ENCODE results near the gene TEPSIN. TPM values are rescaled to one million over a fixed set of nuclear protein-coding genes. Genes with fewer than 3 reads are reported as not detected.

The TEPSIN gene
- total RNA-seq, 2 donors from 2014 or later: 12.3 to 14.3 TPM

DNA sequence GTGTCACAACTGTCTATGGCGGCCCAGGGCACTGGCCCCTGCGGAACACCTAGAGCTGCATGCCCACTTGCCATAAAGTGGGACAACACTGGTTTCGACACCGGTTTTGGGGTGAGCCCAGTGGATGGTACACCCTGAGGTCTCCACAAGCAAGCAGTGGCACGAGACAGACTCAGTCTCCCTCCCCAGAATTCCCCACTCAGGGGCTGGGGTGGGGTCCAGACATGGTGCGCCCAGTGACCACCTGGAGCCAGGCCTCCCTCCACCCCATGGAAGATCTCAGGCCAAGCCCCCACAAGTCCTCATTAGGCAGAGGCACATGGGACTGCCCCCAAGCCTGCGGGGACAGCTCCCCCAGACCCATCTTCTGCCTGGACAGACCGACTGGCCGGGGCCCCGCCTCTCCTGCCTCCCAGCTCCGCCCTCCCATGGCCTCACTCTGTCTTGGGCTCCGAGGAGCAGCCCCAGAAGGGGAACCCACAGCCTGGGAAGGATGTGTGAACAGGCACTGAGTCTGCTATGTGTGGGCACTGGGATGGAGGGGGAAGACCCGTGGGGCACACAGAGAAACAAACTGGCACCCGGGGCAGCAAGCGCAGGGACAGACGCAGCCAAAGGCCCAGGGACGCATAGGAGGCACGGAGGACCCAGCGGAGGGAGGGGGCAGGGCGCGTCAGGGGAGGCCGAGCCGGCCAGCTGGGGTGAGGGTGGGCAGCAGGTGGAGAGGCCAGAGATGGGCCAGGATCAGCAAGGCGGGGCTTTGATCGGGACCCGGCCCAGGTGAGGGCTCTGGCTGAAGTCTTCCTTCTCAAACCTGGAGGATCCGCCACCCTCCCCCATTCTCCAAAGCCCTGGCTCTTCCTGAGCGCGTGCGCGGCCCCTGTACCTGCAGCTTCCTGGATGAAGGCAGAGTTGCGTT is 2.8 kb downstream of the TEPSIN start:
- peaks cover 0 to 37% of the 10 kb centered on the region in 2 donors for H3K4me1 ChIP-seq
- no peak overlapping the region for H3K27ac ChIP-seq
- no peaks in the 10 kb centered on the region for H3K9me3 ChIP-seq
- H3K4me3 ChIP-seq: no peak overlapping the region
- TF ChIP-seq, protein P1, sequence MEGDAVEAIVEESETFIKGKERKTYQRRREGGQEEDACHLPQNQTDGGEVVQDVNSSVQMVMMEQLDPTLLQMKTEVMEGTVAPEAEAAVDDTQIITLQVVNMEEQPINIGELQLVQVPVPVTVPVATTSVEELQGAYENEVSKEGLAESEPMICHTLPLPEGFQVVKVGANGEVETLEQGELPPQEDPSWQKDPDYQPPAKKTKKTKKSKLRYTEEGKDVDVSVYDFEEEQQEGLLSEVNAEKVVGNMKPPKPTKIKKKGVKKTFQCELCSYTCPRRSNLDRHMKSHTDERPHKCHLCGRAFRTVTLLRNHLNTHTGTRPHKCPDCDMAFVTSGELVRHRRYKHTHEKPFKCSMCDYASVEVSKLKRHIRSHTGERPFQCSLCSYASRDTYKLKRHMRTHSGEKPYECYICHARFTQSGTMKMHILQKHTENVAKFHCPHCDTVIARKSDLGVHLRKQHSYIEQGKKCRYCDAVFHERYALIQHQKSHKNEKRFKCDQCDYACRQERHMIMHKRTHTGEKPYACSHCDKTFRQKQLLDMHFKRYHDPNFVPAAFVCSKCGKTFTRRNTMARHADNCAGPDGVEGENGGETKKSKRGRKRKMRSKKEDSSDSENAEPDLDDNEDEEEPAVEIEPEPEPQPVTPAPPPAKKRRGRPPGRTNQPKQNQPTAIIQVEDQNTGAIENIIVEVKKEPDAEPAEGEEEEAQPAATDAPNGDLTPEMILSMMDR (IDR thresholded peaks at IDR 0.05): no peak
- H3K36me3 ChIP-seq: peaks cover 21% of the 10 kb centered on the region
- DNase-seq (ENCODE audit: low spot score): no peak
- no peaks in the 10 kb centered on the region for H3K27me3 ChIP-seq

DNA sequence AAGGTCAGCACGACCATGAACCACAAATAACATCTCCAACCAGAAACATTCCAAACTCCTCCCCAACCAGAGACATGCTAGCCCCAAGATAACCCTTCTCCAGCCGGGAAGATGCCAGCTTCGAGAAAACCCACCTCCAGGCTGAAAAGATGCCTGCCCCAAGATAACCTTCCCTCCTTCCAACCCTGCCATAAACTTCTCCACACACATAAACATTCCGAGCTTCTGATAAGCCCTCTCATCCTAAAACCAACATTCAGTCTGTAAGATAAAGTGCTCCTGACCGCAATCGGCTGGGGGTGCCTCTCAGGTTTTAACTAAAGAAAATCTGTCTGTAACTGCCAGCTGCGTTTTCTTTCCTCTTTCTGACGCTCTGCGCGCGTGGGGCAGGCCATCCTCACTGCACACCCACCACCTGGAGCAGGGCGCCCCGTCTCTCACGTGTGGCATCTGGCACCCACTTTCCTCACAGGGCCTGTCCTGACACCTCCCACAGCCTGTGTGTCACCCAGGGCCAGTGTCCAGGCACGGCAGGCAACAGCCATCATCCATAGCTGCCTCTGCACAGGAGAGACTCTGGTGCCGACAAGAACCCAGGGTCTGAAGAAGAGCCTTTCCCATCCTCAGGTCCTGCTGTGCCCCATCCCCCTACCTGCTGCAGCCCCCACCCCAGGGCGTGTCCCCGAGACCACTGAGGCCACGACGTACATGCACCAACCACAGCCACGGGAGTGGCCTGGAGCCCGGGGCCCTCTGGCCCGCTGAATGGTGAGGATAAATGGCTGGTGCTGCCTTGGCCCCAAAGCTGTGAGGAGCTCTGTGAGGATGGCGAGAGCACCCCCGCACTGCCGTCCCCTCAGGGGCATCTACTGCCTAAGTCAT is 3.7 kb downstream of the TEPSIN start:
- TF ChIP-seq, protein P1 (IDR thresholded peaks at IDR 0.05): no peak
- no peak overlapping the region for H3K27ac ChIP-seq
- H3K36me3 ChIP-seq: peaks cover 21% of the 10 kb centered on the region
- no peak for DNase-seq (ENCODE audit: low spot score)
- H3K27me3 ChIP-seq: no peaks in the 10 kb centered on the region
- H3K4me3 ChIP-seq: no peak overlapping the region
- peaks cover 0 to 31% of the 10 kb centered on the region in 2 donors for H3K4me1 ChIP-seq
- no peaks in the 10 kb centered on the region for H3K9me3 ChIP-seq

DNA sequence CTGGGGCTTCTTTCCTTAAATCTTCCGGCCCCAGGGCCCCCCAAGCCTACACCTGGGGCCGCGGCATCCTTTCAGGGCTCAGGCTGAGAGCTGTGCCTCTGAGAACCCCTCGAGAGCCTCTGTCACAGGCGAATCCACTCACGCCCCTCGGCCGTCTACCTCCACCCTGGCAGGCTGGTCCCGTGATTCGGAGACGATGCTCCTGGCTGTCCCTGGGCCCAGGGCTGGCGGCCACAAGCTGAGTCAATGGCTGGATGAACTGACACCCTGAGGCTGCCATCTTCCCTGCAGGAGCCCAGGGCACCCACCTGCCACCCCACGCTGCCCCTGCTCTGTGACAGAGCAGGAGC is 4.4 kb downstream of the TEPSIN start:
- TF ChIP-seq, protein P1 (IDR thresholded peaks at IDR 0.05): no peak
- no peak for DNase-seq (ENCODE audit: low spot score)
- peaks cover 22% of the 10 kb centered on the region for H3K36me3 ChIP-seq

DNA sequence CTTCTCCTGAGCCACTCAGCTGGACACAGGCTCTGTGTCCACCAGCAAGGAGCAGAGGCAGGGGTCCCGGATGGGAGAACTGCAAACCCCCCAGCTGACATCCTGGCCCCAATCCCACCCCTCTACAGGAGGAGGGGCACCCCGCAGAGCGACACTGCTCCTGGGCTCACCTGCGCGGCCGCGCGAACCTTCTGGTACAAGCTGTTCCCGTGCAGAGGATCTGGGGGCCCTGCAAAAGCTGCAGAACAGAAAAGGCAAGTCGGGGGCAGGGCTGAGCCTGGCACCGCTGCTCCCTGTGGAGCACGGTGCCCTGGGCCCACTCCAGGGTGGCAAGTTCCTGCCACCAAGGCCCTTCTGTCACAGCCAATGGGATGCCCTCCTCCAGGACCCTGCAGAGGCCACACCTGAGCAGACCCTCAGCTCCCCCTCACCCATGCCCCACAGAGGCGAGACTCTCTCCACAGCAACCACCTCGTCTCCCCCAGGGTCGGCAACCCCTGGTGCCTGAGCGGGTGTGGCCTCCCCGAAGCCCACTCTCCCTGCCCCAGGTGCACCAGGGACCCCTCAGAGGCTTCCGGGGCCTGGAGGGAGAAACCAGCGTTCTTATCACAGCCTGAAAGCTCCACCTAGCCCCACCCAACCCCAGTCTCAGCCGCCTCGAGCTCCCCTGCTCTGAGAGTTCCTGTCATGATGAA is 4.9 kb downstream of the TEPSIN start:
- Histone ChIP-seq H3K27ac (no peak overlapping the region), H3K27me3 (no peaks in the 10 kb centered on the region), H3K9me3 (no peaks in the 10 kb centered on the region), H3K4me1 (peaks cover 0 to 23% of the 10 kb centered on the region in 2 donors), H3K4me3 (no peak overlapping the region), H3K36me3 (peaks cover 26% of the 10 kb centered on the region)
- no peak for DNase-seq (ENCODE audit: low spot score)
- TF ChIP-seq, protein P1 (IDR thresholded peaks at IDR 0.05): no peak

More for the DNA sequence above, 4.4 kb downstream of the TEPSIN start:
- H3K9me3 ChIP-seq: no peaks in the 10 kb centered on the region
- peaks cover 0 to 24% of the 10 kb centered on the region in 2 donors for H3K4me1 ChIP-seq
- H3K4me3 ChIP-seq: no peak overlapping the region
- H3K27ac ChIP-seq: no peak overlapping the region
- H3K27me3 ChIP-seq: no peaks in the 10 kb centered on the region

DNA sequence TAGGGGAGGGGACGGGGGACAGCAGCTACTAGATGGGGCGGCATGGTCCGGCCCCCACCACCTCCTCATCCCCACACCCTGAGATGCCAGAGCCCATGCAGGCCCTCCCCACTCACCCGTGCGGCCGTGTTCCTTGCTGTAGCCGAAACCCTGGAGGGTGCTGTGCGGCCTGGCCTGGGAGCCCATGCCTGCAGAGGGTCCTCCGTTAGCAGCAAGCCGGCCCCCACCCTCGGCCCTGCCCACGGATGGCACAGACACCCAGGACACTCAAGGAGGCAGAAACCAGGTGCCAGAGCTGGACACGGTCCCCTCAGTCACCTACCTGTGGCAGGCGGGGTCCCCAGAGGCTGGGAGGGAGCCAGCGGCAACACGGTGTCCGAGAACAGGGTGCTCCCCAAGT is 5.5 kb downstream of the TEPSIN start:
- Histone ChIP-seq H3K27ac (no peak overlapping the region), H3K36me3 (peaks cover 26% of the 10 kb centered on the region), H3K4me3 (no peak overlapping the region), H3K4me1 (peaks cover 0 to 21% of the 10 kb centered on the region in 2 donors), H3K9me3 (no peaks in the 10 kb centered on the region), H3K27me3 (no peaks in the 10 kb centered on the region)
- TF ChIP-seq, protein P1 (IDR thresholded peaks at IDR 0.05): no peak
- DNase-seq (ENCODE audit: low spot score): no peak

All from right atrium auricular region (tissue), 2 donors.